OCI-LY7 (cell line): Measurements from ENCODE around the gene DTNB.

ENCODE experiments used
- EZH2phosphoT487 ChIP-seq: fragments of 200-600 bp; sonication (generic); IDR thresholded peaks from 2 replicates; pipeline ENCODE4 v1.6.1; 2018; ENCODE audit warnings: low read depth, borderline replicate concordance, mild to moderate bottlenecking, mixed run types, antibody characterized with exemption, low read length, moderate library complexity, mixed read lengths
- TF ChIP-seq, protein P1 (sequence below): fragments of 200-600 bp; sonication (generic); conservative IDR thresholded peaks from 2 replicates; pipeline ENCODE4 v1.5.1; 2014; ENCODE audit warnings: mild to moderate bottlenecking, antibody characterized with exemption, low read length, moderate library complexity, mixed read lengths

DNA sequence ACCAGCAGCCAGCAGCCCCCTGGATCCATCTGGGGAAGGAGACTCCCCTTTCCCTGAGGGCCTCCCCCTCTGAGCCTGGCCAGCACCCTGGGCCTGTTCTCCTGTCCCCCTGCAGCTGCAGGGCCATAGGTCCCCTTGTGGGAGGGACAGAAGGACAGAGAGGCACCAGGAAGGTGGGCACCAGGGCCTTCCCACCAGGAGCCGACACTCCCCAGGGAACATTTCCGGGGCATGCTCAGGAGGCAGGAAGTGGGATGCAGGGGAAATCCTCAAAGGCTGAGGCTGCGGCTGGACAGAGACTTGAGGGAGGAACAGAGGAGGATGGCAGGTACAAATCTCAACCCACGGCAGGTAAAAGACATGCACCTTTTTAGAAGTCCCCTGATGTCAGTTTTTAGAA lies 317.3 kb downstream of the DTNB start:
- TF ChIP-seq, protein P1, sequence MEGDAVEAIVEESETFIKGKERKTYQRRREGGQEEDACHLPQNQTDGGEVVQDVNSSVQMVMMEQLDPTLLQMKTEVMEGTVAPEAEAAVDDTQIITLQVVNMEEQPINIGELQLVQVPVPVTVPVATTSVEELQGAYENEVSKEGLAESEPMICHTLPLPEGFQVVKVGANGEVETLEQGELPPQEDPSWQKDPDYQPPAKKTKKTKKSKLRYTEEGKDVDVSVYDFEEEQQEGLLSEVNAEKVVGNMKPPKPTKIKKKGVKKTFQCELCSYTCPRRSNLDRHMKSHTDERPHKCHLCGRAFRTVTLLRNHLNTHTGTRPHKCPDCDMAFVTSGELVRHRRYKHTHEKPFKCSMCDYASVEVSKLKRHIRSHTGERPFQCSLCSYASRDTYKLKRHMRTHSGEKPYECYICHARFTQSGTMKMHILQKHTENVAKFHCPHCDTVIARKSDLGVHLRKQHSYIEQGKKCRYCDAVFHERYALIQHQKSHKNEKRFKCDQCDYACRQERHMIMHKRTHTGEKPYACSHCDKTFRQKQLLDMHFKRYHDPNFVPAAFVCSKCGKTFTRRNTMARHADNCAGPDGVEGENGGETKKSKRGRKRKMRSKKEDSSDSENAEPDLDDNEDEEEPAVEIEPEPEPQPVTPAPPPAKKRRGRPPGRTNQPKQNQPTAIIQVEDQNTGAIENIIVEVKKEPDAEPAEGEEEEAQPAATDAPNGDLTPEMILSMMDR, result no peak
- no peak for TF ChIP-seq EZH2phosphoT487
